NCI-H1694 (cell line): ENCODE measurements around the gene C16orf46.

Experiments used
- DNase-seq: peaks from one replicate; lab custom pipeline; 2025; lab: John Stamatoyannopoulos, UW

C16orf46 gene

GRCh38 chr16:81012974-81013373 is 64.1 kb downstream of the C16orf46 start:
- no peak for DNase-seq
